Measurements from ENCODE around the gene CNTNAP2.

Gene CNTNAP2

DNA sequence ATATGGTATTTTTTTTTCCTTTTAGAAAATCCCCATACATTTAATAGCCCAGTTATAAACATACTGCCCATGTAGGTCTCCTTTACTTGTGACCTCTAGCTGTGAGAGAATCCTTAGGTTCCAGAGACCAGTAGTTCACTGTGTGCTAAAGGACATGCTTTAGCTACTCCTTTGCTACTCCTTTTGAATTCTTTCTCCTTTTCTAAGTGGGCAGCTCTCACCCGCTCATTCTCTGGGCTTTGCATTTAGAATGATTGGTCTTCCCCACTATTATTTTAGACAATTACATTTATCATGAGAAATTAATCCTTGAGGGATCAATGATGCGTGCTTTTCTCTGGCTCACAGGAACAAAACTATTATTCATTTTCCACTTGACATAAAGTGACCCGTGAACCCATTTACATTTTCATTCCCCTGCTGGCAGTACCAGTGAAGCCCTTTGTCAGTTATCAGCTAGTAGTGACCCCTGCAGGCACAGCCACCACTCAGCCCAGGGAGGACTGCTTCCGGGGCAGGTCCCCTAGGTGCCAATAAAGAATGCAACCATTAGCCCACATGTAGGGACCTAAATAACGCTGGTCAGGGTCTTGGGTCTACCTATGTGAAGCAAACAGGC lies 844.3 kb downstream of the CNTNAP2 start:
- in situ Hi-C loops (cut with HindIII; ENCODE audit: low sequenced_read_pairs), result no loop called here

DNA sequence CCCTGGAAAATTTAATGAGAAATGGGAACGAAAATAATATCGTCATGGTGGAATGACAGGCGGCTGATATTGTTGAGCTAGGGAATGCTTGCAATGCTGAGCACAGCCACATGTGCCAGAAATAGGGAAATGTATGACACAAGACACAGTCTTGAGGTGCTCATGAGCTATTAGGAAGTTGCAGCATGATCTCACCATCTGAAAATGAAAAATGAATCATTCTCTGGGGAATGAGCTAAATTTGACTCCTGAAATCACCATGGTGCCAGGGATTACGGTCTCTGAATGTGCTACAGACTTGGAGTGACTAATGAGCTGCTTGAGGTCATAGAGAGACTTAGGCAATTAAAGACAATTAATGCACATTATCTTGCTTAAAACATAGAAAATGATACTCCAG lies 845.0 kb downstream of the CNTNAP2 start:
- in situ Hi-C loops (cut with HindIII; ENCODE audit: low sequenced_read_pairs), result no loop called here

- in situ Hi-C loops (cut with HindIII; ENCODE audit: low sequenced_read_pairs), result no loop called here
Observed at GRCh38 chr7:146966274-146966673, 849.7 kb downstream of the CNTNAP2 start.

DNA sequence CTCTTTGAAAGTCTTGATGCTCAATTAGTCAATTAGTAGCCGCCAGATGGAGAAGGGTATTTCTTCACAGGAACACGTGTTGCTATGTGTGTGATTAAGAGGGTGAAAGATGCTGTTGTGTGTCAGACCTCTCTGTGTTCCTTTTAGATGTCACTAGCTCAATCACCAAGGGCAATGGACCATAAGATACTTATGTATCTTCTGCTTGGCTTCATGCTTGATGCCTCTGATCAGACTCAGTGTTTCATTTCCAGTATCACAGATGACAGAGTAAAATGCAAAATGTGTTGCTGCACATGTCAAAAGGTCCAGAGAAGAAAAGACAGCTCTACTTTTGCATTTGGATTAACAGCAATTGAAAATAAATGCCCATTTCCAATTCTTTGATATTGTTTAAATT lies 865.9 kb downstream of the CNTNAP2 start:
- in situ Hi-C loops (cut with HindIII; ENCODE audit: low sequenced_read_pairs), result no loop called here

- in situ Hi-C loops (cut with HindIII; ENCODE audit: low sequenced_read_pairs), result no loop called here
Observed at GRCh38 chr7:146991596-146991995, 875.0 kb downstream of the CNTNAP2 start.

DNA sequence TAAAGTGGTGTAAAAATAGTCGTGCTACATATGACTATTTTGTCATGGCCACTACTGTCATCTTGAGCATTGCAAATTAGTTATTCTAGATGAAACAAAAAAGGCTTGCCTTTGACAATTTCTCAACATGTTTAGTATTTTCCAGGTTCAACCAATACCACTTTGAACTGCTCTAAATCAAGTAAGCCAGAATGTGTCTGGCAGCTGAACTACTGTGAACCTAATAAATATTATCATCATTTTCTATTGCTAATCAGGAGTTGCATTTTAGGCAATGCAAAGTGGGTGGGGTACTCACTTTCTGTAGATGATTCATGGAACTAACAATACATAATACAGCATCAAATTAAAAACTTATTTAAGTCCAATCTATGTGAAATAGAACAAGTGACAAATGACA lies 877.2 kb downstream of the CNTNAP2 start:
- in situ Hi-C loops (cut with HindIII; ENCODE audit: low sequenced_read_pairs), result no loop called here

DNA sequence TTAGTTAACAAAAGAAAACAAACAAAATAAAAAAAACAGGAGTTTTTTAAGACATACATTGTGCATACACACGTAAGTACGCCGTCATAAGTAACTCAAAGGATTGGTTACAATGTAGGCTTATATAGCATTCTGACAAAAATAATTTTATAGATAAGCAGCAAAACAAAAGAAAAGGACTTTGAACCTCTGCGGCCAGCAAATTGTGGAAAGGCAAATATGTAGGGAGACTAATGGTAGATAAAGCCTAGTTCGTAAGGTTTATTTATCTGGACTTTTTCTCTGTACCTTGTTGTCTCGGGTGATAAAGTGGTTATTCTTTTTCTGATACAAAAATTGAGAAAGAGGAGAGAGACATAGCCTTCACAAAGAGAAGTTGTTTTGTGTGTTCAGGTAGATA lies 891.9 kb downstream of the CNTNAP2 start:
- in situ Hi-C loops (cut with HindIII; ENCODE audit: low sequenced_read_pairs), result no loop called here

- in situ Hi-C loops (cut with HindIII; ENCODE audit: low sequenced_read_pairs), result no loop called here
Observed at GRCh38 chr7:147012666-147013065, 896.1 kb downstream of the CNTNAP2 start.

- in situ Hi-C loops (cut with HindIII; ENCODE audit: low sequenced_read_pairs), result no loop called here
Observed at GRCh38 chr7:147013825-147014224, 897.2 kb downstream of the CNTNAP2 start.

DNA sequence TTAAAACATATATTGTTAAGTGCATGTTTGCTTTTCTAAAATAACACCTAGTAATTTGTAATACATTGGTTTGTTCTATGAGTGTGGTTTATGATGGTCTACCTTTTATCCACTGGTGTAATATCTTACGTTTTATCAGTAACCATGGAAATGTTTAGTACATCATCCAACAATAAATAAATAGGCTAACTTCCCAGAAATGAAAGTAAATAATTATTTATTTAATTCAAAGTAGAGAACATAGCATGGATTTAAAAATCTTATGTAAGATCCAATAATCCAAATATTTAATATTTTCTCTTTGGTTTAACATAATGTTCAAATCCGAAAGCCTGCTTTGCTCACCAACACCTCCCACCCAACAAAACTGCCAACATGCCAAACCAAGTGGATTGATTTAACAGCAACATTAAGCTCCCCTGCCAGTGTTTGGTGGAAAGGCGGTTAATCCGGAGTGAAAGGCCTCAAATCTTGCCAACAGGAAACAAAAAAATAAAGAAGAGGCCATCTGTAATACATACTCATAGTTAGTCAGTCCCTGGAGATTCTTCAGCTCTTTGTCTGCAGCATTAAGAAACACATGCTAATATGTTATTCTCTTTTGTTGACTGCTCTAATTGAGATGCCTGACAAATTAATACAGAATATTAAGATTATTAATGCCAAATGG lies 897.8 kb downstream of the CNTNAP2 start:
- in situ Hi-C loops (cut with HindIII; ENCODE audit: low sequenced_read_pairs), result no loop called here

DNA sequence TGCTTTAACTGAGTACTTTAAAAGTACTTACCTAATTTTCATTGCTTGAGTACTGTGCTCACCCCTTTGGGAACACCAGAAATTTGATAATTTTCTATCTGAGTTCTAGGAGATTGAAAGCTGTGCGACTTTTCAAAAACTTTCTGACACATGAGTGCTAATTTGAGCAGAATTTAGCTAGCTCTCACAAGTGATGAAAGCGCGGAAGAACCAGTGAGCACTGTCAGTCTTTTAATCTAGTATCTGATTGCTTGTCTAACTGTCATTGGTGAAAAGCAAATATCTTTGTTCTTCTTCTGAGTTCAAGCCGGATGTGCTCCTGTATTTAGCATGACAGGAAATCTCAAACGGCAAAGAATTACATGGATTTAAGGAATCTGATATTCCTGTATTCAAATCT lies 899.4 kb downstream of the CNTNAP2 start:
- in situ Hi-C loops (cut with HindIII; ENCODE audit: low sequenced_read_pairs), result no loop called here

DNA sequence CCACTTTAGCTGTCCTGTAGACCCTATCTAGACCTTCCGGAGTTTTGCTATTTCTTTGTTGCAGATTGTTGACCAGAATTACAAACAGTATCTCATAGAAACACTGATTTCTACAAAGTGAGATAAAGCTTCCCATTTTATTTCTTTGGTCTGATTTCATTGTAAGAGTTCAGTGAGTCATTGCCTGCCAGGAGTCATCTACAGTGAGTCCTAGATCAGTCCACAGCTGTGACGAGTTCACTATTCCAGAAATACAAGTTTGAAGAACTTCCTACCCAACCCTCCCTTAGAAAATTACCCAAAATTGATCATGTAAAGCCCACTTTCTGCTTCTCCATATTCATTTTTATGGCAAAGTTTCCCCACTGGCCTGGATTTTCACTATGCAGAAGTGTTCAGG lies 905.5 kb downstream of the CNTNAP2 start:
- in situ Hi-C loops (cut with HindIII; ENCODE audit: low sequenced_read_pairs), result loop anchor here (5.0 kb wide), 1 partner anchor 70 kb away; no protein-coding TSS in a partner anchor

GRCh38 chr7:147023440-147023839 lies 906.8 kb downstream of the CNTNAP2 start:
- in situ Hi-C loops (cut with HindIII; ENCODE audit: low sequenced_read_pairs), result loop anchor here (5.0 kb wide), 1 partner anchor 69 kb away; no protein-coding TSS in a partner anchor

GRCh38 chr7:147029953-147030352 lies 913.4 kb downstream of the CNTNAP2 start:
- in situ Hi-C loops (cut with HindIII; ENCODE audit: low sequenced_read_pairs), result no loop called here

DNA sequence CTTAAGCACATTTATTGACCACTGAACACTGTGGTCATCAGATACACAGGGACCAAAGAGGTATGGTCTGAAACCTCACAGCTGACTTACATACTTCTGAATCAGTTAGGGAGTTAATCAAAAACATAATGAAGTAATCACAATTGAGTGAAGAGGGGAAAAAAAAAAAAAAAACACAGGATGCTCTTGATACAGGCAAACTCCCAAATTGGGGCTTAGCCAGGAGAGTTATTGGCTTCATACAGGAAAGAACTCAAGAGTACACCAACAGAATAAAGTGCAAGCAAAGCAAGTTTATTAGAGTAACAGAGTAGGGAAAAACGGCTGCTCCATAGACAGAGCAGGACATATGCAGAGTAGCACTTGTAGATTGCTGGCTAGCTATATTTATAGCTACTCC lies 917.0 kb downstream of the CNTNAP2 start:
- in situ Hi-C loops (cut with HindIII; ENCODE audit: low sequenced_read_pairs), result no loop called here

DNA sequence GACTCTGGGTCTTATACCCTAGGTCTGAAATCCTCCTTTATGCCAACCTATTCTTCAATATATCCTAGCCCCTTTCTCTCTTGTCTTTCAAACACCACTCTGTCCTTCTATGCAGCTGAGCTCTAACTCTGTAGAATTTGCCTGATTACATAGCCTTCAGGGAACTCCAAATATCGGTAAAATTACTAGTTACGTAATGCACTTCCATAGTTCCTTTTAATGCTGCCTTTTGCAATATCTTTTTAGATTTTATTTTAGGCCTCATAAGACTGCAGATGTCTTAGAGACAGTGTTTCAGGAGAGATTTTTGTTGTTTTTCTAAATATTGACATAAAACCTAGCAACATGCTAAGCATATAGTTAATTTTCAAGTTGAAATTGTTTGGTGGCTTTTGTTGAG lies 924.8 kb downstream of the CNTNAP2 start:
- in situ Hi-C loops (cut with HindIII; ENCODE audit: low sequenced_read_pairs), result no loop called here

DNA sequence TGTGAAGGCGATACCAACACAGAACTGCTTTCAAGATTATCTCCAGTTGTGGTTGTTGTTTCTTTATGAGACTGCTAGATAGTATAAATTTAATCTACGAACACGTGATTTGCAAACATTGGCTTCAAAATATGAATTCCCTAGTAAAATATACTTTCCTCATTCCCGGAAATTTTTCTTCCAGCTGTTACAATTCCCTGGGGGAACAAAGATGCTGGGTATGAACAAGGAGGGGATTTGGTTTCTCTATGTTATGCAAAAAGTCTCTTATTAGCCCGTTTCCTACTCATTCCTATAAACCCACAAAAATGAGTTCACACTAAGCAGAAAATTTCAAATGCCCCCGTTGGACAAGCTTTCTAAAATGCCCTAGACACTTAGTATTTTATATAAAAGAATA lies 928.3 kb downstream of the CNTNAP2 start:
- in situ Hi-C loops (cut with HindIII; ENCODE audit: low sequenced_read_pairs), result no loop called here

GRCh38 chr7:147047696-147048095 lies 931.1 kb downstream of the CNTNAP2 start:
- in situ Hi-C loops (cut with HindIII; ENCODE audit: low sequenced_read_pairs), result no loop called here

- in situ Hi-C loops (cut with HindIII; ENCODE audit: low sequenced_read_pairs), result no loop called here
Observed at GRCh38 chr7:147048864-147049263, 932.3 kb downstream of the CNTNAP2 start.

DNA sequence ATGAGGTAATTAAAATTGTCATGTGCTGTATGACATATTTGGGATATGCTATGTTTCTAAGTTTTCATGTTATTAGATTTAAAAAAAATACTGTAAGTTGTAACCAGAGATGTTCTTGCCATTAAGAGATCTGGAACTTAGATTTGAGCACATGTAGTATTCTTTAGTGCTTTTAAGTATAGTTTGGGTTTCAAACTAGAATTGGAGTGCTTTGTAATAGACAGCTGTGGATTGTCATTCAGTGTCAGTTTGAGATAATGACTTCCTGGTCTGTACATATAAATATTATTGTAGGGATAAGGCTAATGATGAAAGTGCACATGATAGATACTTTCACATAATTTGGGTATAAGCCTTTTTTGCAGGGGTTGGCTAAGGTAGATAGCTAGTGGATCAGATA lies 936.2 kb downstream of the CNTNAP2 start:
- in situ Hi-C loops (cut with HindIII; ENCODE audit: low sequenced_read_pairs), result no loop called here

- in situ Hi-C loops (cut with HindIII; ENCODE audit: low sequenced_read_pairs), result no loop called here
Observed at GRCh38 chr7:147053746-147054145, 937.1 kb downstream of the CNTNAP2 start.

DNA sequence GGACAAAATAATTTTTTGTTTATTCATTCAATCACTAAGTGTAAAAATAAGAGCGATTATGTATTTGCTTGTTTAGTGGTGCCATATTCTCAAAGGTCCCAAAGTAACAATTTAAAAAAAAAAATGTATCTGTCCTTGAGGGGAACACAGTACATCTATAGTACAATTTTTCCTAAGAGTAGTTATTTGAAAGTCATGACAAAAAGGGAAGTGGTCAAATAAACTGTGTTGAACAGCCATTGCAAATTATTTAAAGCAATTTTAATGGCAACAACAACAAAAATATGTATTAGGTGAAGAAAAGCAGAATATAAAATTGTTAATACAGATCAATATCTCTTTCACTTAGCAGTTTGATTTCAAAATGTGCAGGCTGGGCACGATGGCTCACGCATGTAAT lies 943.5 kb downstream of the CNTNAP2 start:
- in situ Hi-C loops (cut with HindIII; ENCODE audit: low sequenced_read_pairs), result no loop called here

DNA sequence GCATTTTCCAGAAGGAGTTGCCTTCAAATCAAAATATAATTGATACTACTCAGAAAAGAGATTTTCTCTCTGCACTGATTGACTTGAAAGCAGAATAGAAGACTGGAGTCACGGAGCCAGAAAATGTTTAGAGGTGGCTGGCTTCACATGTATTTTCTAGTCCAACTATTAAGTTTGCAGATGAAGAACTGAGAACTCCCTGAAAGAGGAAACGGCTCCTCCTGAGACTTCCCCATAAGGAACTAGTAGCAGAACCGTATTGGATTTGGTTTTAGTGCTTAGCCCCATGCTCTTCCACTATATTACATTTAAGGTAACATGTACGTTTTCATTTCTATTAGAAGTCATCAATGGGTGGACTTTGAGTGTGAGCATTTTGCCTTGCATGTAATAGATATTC lies 946.3 kb downstream of the CNTNAP2 start:
- in situ Hi-C loops (cut with HindIII; ENCODE audit: low sequenced_read_pairs), result no loop called here

All from endothelial cell of hepatic sinusoid (primary cell).